Measurements from ENCODE around the gene SLCO4A1.

DNA sequence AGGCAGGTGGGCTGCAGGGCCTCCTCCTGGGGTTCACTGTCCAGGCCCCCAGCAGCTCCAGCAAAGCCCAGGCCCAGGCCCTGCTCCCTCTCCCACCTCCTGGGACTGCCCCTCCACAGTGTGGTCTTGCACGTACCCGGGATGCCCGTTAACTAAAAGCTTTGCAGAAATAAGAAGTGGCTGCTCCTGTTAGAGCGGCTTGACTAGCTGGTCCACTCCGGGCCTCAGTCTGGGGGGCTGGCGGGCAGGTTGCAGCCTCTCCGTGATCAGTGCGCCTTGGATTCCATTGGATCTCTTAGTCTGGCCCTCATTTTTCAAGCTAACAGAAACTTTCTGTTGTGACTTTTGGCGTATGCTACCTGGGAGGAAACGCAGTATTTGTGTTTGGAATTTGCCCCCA is 26.9 kb downstream of the SLCO4A1 start:
- TF ChIP-seq CTCF (conservative IDR thresholded peaks at IDR 0.05; ENCODE audit: low read depth, low read length): no peak
- TF ChIP-seq EZH2 (IDR thresholded peaks at IDR 0.05; ENCODE audit: borderline replicate concordance, low read depth, low read length, poor library complexity, severe bottlenecking): no peak
